ENCODE measurements around the gene ATP2A3.
A peak's percentile ranks its signal among the peaks of the same experiment; 100 is the strongest.

ATP2A3 gene

GRCh38 chr17:3915581-3915994, 48.6 kb downstream of the ATP2A3 start:
- TF ChIP-seq CTCF (conservative IDR thresholded peaks at IDR 0.05; ENCODE audit: low read length), result no peak

GRCh38 chr17:3914312-3914670, 49.9 kb downstream of the ATP2A3 start:
- DNase-seq (ENCODE audit: low read depth), result no peak
- no peak overlapping the region for H3K4me3 ChIP-seq (ENCODE audit: low read length)
- no peak for TF ChIP-seq CTCF (conservative IDR thresholded peaks at IDR 0.05; ENCODE audit: low read length)

More at GRCh38 chr17:3915581-3915994, 48.6 kb downstream of the ATP2A3 start:
- DNase-seq (ENCODE audit: low read depth), result no peak
- no peak overlapping the region for H3K4me3 ChIP-seq (ENCODE audit: low read length)

DNA sequence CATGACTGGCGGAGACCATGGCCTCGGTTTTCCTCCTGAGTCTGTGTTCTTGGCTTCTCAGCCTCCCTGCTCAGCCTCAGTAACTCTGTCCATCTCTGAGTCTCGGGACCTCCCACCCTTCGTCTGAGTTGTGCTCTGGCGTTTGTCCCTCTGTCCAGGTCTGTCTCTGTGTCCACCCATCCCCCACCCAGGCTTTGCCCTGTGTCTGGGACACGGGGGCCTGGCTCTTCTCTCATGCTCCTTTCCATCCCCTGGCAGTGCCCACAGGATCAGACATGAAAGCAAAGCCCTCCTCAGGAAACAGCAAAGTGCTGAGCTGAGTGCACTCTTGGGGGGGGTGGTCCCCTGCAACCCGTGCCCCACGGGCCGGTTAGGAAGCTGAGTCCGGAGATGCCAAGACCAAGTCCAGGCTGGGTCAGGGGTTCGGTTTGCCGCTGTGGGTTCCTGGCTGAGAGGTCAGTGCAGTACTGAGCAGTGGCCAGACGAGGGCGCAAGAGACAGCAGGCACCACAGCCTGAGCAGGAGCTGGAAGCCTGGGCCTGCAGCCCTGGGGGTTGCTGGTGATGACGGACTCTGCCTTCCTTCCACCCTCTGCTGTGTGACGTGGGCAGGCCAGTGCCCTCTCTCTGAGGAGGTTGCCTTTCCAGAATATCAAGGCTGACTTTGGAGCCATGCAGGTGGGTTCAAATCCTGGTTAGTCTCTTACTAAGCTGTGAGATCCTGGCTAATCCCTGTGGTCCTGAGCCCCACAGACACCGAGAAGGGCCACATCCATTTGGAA, 50.5 kb downstream of the ATP2A3 start:
- peak; percentile 96 for TF ChIP-seq CTCF (conservative IDR thresholded peaks at IDR 0.05; ENCODE audit: low read length)
- DNase-seq (ENCODE audit: low read depth), result peak; percentile 56
- no peak overlapping the region for H3K4me3 ChIP-seq (ENCODE audit: low read length)

GRCh38 chr17:3912827-3913226, 51.4 kb downstream of the ATP2A3 start:
- no peak for TF ChIP-seq CTCF (conservative IDR thresholded peaks at IDR 0.05; ENCODE audit: low read length)
- no peak for DNase-seq (ENCODE audit: low read depth)
- no peak overlapping the region for H3K4me3 ChIP-seq (ENCODE audit: low read length)

GRCh38 chr17:3911271-3912053, 52.8 kb downstream of the ATP2A3 start:
- no peak for DNase-seq (ENCODE audit: low read depth)
- H3K4me3 ChIP-seq (ENCODE audit: low read length), result no peak overlapping the region
- no peak for TF ChIP-seq CTCF (conservative IDR thresholded peaks at IDR 0.05; ENCODE audit: low read length)

DNA sequence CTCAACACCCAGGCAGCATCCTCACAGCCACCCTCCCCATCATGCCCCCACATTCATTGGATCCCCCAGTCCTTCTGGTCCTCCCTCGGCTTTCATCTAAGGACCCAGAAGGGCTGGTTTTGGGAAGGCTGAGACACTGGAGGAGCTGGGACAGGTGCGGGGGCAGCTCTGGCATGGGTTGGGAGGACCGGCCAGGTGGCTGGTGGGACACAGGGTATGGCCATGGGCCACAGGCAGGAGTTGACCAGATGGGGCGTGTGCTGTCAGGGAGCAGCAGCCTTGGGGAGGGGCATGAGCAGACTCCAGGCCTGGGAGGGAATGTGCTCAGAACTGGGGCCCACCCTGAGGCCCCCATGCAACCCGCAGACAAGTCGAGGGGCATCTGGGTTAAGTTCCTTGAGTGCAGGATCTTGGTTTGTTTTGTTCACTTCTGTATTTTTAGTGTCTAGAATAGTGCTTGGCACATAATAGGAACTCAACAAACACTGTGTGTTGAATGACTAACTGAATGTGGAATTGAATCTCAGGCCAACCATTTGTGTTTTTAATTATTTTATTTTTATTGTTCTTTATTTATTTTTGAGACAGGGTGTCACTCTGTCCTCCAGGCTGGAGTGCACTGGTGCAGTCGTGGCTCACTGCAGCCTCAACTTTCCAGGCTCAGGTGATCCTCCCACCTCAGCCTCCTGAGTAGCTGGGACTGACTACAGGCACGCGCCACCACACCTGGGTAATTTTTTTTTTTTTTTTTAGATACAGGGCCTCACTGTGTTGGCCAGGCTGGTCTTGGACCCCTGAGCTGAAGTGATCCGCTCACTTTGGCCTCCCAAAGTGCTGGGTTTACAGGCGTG, 53.6 kb downstream of the ATP2A3 start:
- no peak for DNase-seq (ENCODE audit: low read depth)
- no peak for TF ChIP-seq CTCF (conservative IDR thresholded peaks at IDR 0.05; ENCODE audit: low read length)

More for the DNA sequence above, 53.6 kb downstream of the ATP2A3 start:
- H3K4me3 ChIP-seq (ENCODE audit: low read length), result no peak overlapping the region
